A549 (cell line): ENCODE measurements around the gene BCLAF1. TPM values are rescaled to one million over a fixed set of nuclear protein-coding genes. Genes with fewer than 3 reads are reported as not detected.

Experiments
- ATAC-seq, 2 experiments: fragments of 200-7000 bp in 1 of 2; fragments of >200 bp in 1 of 2; cut with Nextera tagmentation in 1 of 2; cut with Tn5 transposase in 1 of 2; 3 replicates each; pipeline versions ENCODE4 v1.8.0 to v1.9.1; 2018 to 2020; ENCODE audit warnings: mild to moderate bottlenecking in 1 of 2, moderate library complexity in 1 of 2
- CTCF ChIA-PET: fragments of 300-600 bp; sonication (Branson Sonifier 250); formaldehyde crosslinking; extraction: SDS; loops from one replicate; lab custom pipeline; 2021; ENCODE audit warnings: antibody characterized with exemption, inconsistent platforms; lab: Yijun Ruan, JAX
- POLR2A ChIA-PET: fragments of 350-600 bp; formaldehyde crosslinking; extraction: SDS; loops from one replicate; lab custom pipeline; 2021; ENCODE audit warnings: antibody characterized with exemption, inconsistent platforms; lab: Yijun Ruan, JAX
- DNase-seq, 2 experiments: peaks; one replicate each; pipeline versions ENCODE4 v3.0.0 to v3.0.0-alpha.2; 2011 to 2016; ENCODE audit warnings: low read depth in 1 of 2, low spot score in 1 of 2
- FAIRE-seq: peaks from 2 replicates; lab custom pipeline; 2011; peaks lifted over from hg19 to GRCh38; lab: Jason Lieb, UNC
- H3K27ac ChIP-seq, 2 experiments: fragments of >200 bp; sonication (Bioruptor Twin); formaldehyde crosslinking; 3 replicates each; pipeline ENCODE4 v1.5.1; 2016 to 2017
- H3K4me1 ChIP-seq: fragments of >200 bp; sonication (Bioruptor Twin); formaldehyde crosslinking; 3 replicates; pipeline ENCODE4 v1.6.1; 2016
- H3K4me2 ChIP-seq: fragments of >200 bp; sonication (Bioruptor Twin); formaldehyde crosslinking; 3 replicates; pipeline ENCODE4 v1.6.1; 2016
- H3K4me3 ChIP-seq: fragments of >200 bp; sonication (Bioruptor Twin); formaldehyde crosslinking; 3 replicates; pipeline ENCODE4 v1.5.1; 2016
- H3K9me3 ChIP-seq: fragments of >200 bp; sonication (Bioruptor Twin); formaldehyde crosslinking; 3 replicates; pipeline ENCODE4 v1.6.1; 2016
- CBX2 ChIP-seq: fragments of 200-600 bp; sonication (generic); IDR thresholded peaks from 2 replicates; pipeline ENCODE4 v1.6.1; 2016; ENCODE audit warnings: low read depth, mild to moderate bottlenecking, borderline replicate concordance
- EHF ChIP-seq: fragments of 250-450 bp; sonication (Bioruptor Pico); IDR thresholded peaks from 2 replicates; pipeline ENCODE4 v1.5.0; 2020; ENCODE audit warnings: mild to moderate bottlenecking
- ELK1 ChIP-seq: fragments of 150-350 bp; IDR thresholded peaks from 2 replicates; pipeline ENCODE4 v1.6.1; 2014; ENCODE audit warnings: low read depth, mild to moderate bottlenecking, low read length
- FOSB ChIP-seq: fragments of 250-450 bp; sonication (Bioruptor Pico); IDR thresholded peaks from 2 replicates; pipeline ENCODE4 v1.5.0; 2020; ENCODE audit warnings: mild to moderate bottlenecking, moderate library complexity
- FOSL2 ChIP-seq, 2 experiments: fragments of 450-650 bp in 1 of 2; fragments of >200 bp in 1 of 2; sonication (Bioruptor Twin) in 1 of 2; formaldehyde crosslinking; IDR thresholded peaks; 2 replicates each; pipeline versions ENCODE4 v1.5.0 to v1.6.1; 2016 to 2020; ENCODE audit warnings: mild to moderate bottlenecking in 1 of 2, moderate library complexity in 1 of 2
- GATA3 ChIP-seq: IDR thresholded peaks from 2 replicates; pipeline ENCODE4 v1.6.1; 2012; ENCODE audit warnings: borderline replicate concordance
- HOXA7 ChIP-seq: fragments of 250-450 bp; sonication (Bioruptor Pico); IDR thresholded peaks from 2 replicates; pipeline ENCODE4 v1.5.0; 2020; ENCODE audit warnings: mild to moderate bottlenecking, moderate library complexity
- HOXB13 ChIP-seq: fragments of 250-450 bp; sonication (Bioruptor Pico); IDR thresholded peaks from 2 replicates; pipeline ENCODE4 v1.5.0; 2020; ENCODE audit warnings: low read depth, mild to moderate bottlenecking, moderate library complexity
- JUNB ChIP-seq: fragments of >200 bp; sonication (Bioruptor Twin); formaldehyde crosslinking; IDR thresholded peaks from 2 replicates; pipeline ENCODE4 v1.6.1; 2016
- KDM5A ChIP-seq: fragments of 200-600 bp; sonication (generic); IDR thresholded peaks from 2 replicates; pipeline ENCODE4 v1.6.1; 2016; ENCODE audit warnings: antibody characterized with exemption, mild to moderate bottlenecking
- MYC ChIP-seq: IDR thresholded peaks from 2 replicates; pipeline ENCODE4 v1.6.1; 2012; ENCODE audit warnings: mild to moderate bottlenecking, inconsistent platforms, low read length, improper control_type of control experiment, borderline replicate concordance
- NPAS2 ChIP-seq: fragments of 250-450 bp; sonication (Bioruptor Pico); IDR thresholded peaks from 2 replicates; pipeline ENCODE4 v1.8.0; 2022; ENCODE audit warnings: mild to moderate bottlenecking, moderate library complexity, borderline replicate concordance
- RAD21 ChIP-seq, 2 experiments: fragments of >200 bp in 1 of 2; sonication (Bioruptor Twin) in 1 of 2; formaldehyde crosslinking in 1 of 2; IDR thresholded peaks in 1 of 2; conservative IDR thresholded peaks in 1 of 2; 2 replicates in 1 of 2; 3 replicates in 1 of 2; pipeline ENCODE4 v1.6.1; 2012 to 2018; ENCODE audit warnings: inconsistent platforms in 1 of 2
- TP53 ChIP-seq: fragments of 250-450 bp; sonication (Bioruptor Pico); IDR thresholded peaks from 2 replicates; pipeline ENCODE4 v1.5.0; 2021; ENCODE audit warnings: mild to moderate bottlenecking, moderate library complexity
- ZFP36 ChIP-seq: fragments of 450-650 bp; IDR thresholded peaks from 2 replicates; pipeline ENCODE4 v1.6.1; 2014; ENCODE audit warnings: borderline replicate concordance; ENCODE audit not compliant: partially characterized antibody
- ZNF302 ChIP-seq: fragments of 250-450 bp; sonication (Bioruptor Pico); IDR thresholded peaks from 2 replicates; pipeline ENCODE4 v1.9.0; 2021; ENCODE audit warnings: inconsistent platforms, mild to moderate bottlenecking, moderate library complexity
- ZSCAN20 ChIP-seq: fragments of 250-450 bp; sonication (Bioruptor Pico); IDR thresholded peaks from 2 replicates; pipeline ENCODE4 v1.8.0; 2022; ENCODE audit warnings: mild to moderate bottlenecking, moderate library complexity
- WGBS: methylation state at CpG from one replicate; pipeline ENCODE4 v1.1.6; 2017; ENCODE audit errors: missing lambda C conversion rate; 5-methylcytosine and 5-hydroxymethylcytosine counted together
- polyA plus RNA-seq, 4 experiments: library from polyadenylated mRNA; depleted of rRNA in 3 of 4; stranded (reverse); fragments of >200 nt; fragmentation: RNase III in 1 of 4; extraction: RNeasy Plus Mini Kit Qiagen cat#74134 plus additional on column Dnase treatment in 1 of 4; gene quantifications; 2 replicates in 3 of 4; 3 replicates in 1 of 4; pipeline ENCODE4 v1.2.3, GENCODE V29; 2011 to 2017
- TF ChIP-seq, protein P1 (sequence below): fragments of >200 bp; sonication (Bioruptor Twin); formaldehyde crosslinking; IDR thresholded peaks from 3 replicates; pipeline ENCODE4 v1.6.1; 2016
- TF ChIP-seq, protein P2 (sequence below): fragments of 250-450 bp; sonication (Bioruptor Pico); IDR thresholded peaks from 2 replicates; pipeline ENCODE4 v1.5.0; 2021; ENCODE audit warnings: mild to moderate bottlenecking, moderate library complexity, borderline replicate concordance
- TF ChIP-seq, protein P3 (sequence below): IDR thresholded peaks from 2 replicates; pipeline ENCODE4 v1.6.1; 2012

Gene BCLAF1
- polyA plus RNA-seq, 2 of the 4 experiments (the other 2 are of a cell fraction): 96.0 to 122 TPM

- ChIA-PET CTCF (interaction anchor here (1.5 kb wide), 1 partner anchor 270 kb away, joined by 4 read pairs; the partner anchor contains the start of gene MAP7), POLR2A (interaction anchor here (0.9 kb wide), 1 partner anchor 10 kb away, joined by 4 read pairs; the partner anchor contains the start of gene BCLAF1)
- no peak overlapping the region for H3K4me2 ChIP-seq
- DNase-seq (no peak), FAIRE-seq (no peak), ATAC-seq (no peak)
- H3K9me3 ChIP-seq: no peaks in the 10 kb centered on the region
- H3K4me1 ChIP-seq: peaks cover 48% of the 10 kb centered on the region
- no peak for TF ChIP-seq ZSCAN20 (CRISPR knock-in tag)
- no peak for TF ChIP-seq ELK1
- TF ChIP-seq JUNB: no peak
- no peak for TF ChIP-seq RAD21 (conservative IDR thresholded peaks at IDR 0.05 in 1 of 2, IDR thresholded peaks at IDR 0.05 in 1 of 2)
- no peak for TF ChIP-seq KDM5A
- TF ChIP-seq MYC: no peak
- no peak for TF ChIP-seq CBX2
- TF ChIP-seq ZFP36: no peak
- TF ChIP-seq ZNF302: no peak
- 87% methylated on average over 3 of the region's 3 CpGs for WGBS
- H3K27ac ChIP-seq: no peak overlapping the region
- no peak overlapping the region for H3K4me3 ChIP-seq
These were observed 9.5 kb downstream of the BCLAF1 start for GRCh38 chr6:136280032-136280609.

GRCh38 chr6:136274062-136274461 is 15.6 kb downstream of the BCLAF1 start:
- no peak for TF ChIP-seq ZFP36
- TF ChIP-seq, protein P1, sequence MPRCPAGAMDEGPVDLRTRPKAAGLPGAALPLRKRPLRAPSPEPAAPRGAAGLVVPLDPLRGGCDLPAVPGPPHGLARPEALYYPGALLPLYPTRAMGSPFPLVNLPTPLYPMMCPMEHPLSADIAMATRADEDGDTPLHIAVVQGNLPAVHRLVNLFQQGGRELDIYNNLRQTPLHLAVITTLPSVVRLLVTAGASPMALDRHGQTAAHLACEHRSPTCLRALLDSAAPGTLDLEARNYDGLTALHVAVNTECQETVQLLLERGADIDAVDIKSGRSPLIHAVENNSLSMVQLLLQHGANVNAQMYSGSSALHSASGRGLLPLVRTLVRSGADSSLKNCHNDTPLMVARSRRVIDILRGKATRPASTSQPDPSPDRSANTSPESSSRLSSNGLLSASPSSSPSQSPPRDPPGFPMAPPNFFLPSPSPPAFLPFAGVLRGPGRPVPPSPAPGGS: no peak
- TF ChIP-seq HOXB13 (CRISPR knock-in tag): no peak
- TF ChIP-seq EHF (CRISPR knock-in tag): no peak
- TF ChIP-seq HOXA7: no peak
- TF ChIP-seq, protein P2, sequence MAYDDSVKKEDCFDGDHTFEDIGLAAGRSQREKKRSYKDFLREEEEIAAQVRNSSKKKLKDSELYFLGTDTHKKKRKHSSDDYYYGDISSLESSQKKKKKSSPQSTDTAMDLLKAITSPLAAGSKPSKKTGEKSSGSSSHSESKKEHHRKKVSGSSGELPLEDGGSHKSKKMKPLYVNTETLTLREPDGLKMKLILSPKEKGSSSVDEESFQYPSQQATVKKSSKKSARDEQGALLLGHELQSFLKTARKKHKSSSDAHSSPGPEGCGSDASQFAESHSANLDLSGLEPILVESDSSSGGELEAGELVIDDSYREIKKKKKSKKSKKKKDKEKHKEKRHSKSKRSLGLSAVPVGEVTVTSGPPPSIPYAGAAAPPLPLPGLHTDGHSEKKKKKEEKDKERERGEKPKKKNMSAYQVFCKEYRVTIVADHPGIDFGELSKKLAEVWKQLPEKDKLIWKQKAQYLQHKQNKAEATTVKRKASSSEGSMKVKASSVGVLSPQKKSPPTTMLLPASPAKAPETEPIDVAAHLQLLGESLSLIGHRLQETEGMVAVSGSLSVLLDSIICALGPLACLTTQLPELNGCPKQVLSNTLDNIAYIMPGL (CRISPR knock-in tag): no peak
- no peak for DNase-seq
- no peak for ATAC-seq
- no peak for FAIRE-seq
- H3K4me2 ChIP-seq: no peak overlapping the region
- H3K9me3 ChIP-seq: no peaks in the 10 kb centered on the region
- WGBS: 95% methylated on average over 1 of the region's 1 CpG
- ChIA-PET POLR2A (interaction anchor here (0.6 to 0.9 kb wide), 2 partner anchors 19 to 24 kb away, joined by 3 read pairs; partner anchors contain the start of gene MTFR2), CTCF (interaction anchor here (0.6 to 0.9 kb wide), 2 partner anchors 14 to 774 kb away, joined by 3 read pairs; no protein-coding TSS in a partner anchor)
- H3K4me3 ChIP-seq: no peak overlapping the region
- H3K27ac ChIP-seq: no peak overlapping the region
- H3K4me1 ChIP-seq: peaks cover 7% of the 10 kb centered on the region; the same call in 1 of the 3 replicates

DNA sequence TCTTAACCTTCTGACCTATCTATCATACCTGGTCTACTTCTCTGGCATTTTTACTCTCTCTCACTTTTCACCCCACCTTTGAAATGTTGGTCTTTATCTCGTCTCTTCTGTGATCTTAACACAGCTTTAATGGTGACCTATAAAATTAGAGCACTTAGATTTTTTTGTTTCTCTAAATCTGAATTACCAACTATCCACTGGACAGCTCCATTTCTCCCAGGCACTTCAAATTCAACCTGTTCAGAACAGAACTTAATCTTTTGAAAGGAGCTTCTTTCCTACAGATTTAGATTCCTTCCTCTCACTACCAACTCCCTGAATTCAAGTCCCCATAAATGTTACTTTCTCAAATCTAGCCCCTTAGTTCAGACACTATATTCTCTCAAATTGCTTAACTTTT is 24.5 kb downstream of the BCLAF1 start:
- Histone ChIP-seq H3K4me3 (no peak overlapping the region), H3K27ac (no peak overlapping the region), H3K9me3 (no peaks in the 10 kb centered on the region), H3K4me2 (no peak overlapping the region), H3K4me1 (0 out of 3 replicates have a peak, but pooled peaks cover 4% of the 10 kb centered on the region)
- no peak for DNase-seq
- ATAC-seq: no peak
- TF ChIP-seq NPAS2 (CRISPR knock-in tag): no peak
- TF ChIP-seq, protein P3, sequence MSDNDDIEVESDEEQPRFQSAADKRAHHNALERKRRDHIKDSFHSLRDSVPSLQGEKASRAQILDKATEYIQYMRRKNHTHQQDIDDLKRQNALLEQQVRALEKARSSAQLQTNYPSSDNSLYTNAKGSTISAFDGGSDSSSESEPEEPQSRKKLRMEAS: no peak
- TF ChIP-seq RAD21 (conservative IDR thresholded peaks at IDR 0.05 in 1 of 2, IDR thresholded peaks at IDR 0.05 in 1 of 2): no peak
- TF ChIP-seq FOSB (CRISPR knock-in tag): no peak
- TF ChIP-seq FOSL2 (IDR thresholded peaks at IDR 0.05): no peak
- no peak for TF ChIP-seq FOSL2 (CRISPR knock-in tag; IDR thresholded peaks at IDR 0.05)
- no peak for TF ChIP-seq GATA3
- TF ChIP-seq TP53 (CRISPR knock-in tag): no peak
- CTCF ChIA-PET: no interaction called here
- POLR2A ChIA-PET: no interaction called here
- 91% methylated on average over 1 of the region's 1 CpG for WGBS
- FAIRE-seq: no peak
